ENCODE measurements around the gene NEDD4L.

DNA sequence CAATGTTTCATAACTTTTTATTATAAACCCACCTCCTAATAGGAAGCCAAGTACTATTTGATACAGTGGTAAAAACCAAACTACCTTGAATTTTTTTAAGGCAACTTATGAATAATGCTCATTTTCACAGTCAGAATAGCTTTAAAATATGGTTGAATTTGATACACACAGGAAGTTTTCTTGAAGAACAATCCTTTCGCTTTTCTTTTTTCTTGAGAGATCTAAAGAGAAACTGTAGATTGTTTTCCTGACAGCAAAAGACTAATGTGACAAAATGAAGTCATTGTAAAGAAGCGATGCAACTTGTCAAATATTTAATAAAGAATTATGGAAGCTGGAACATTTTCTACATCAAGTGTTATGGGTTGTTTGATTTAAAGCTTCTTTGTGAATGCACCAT lies 357.2 kb downstream of the NEDD4L start:
- TF ChIP-seq, protein P1, sequence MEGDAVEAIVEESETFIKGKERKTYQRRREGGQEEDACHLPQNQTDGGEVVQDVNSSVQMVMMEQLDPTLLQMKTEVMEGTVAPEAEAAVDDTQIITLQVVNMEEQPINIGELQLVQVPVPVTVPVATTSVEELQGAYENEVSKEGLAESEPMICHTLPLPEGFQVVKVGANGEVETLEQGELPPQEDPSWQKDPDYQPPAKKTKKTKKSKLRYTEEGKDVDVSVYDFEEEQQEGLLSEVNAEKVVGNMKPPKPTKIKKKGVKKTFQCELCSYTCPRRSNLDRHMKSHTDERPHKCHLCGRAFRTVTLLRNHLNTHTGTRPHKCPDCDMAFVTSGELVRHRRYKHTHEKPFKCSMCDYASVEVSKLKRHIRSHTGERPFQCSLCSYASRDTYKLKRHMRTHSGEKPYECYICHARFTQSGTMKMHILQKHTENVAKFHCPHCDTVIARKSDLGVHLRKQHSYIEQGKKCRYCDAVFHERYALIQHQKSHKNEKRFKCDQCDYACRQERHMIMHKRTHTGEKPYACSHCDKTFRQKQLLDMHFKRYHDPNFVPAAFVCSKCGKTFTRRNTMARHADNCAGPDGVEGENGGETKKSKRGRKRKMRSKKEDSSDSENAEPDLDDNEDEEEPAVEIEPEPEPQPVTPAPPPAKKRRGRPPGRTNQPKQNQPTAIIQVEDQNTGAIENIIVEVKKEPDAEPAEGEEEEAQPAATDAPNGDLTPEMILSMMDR (IDR thresholded peaks at IDR 0.05; ENCODE audit: low read depth, low read length, missing input control): no peak
- TF ChIP-seq FOXA1 (IDR thresholded peaks at IDR 0.05): no peak
- no peak for TF ChIP-seq TAF1 (conservative IDR thresholded peaks at IDR 0.05)
- no peak for TF ChIP-seq HNF4G (IDR thresholded peaks at IDR 0.05)
- no peak for TF ChIP-seq JUND (IDR thresholded peaks at IDR 0.05)

Data from liver (tissue), 3 donors.